ENCODE data around the gene GPR146.

DNA sequence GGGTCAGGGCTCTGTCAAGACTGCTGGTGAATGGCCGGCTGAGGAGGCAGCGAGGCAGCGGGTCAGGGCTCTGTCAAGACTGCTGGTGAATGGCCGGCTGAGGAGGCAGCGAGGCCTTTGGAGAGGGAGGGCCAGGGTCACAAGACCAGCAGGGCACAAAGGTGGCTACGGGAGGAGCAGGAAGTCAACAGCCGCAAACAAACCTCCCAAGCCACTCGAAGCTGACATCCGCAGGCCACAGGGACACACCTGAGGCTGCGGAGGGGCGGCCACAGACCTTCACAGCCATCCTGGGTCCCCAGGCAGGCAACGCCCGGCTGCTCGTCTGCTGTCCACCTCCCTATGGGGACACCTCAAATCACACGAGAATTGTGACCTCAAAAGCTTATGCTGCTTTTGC lies 34.6 kb downstream of the GPR146 start:
- TF ChIP-seq, protein P1, sequence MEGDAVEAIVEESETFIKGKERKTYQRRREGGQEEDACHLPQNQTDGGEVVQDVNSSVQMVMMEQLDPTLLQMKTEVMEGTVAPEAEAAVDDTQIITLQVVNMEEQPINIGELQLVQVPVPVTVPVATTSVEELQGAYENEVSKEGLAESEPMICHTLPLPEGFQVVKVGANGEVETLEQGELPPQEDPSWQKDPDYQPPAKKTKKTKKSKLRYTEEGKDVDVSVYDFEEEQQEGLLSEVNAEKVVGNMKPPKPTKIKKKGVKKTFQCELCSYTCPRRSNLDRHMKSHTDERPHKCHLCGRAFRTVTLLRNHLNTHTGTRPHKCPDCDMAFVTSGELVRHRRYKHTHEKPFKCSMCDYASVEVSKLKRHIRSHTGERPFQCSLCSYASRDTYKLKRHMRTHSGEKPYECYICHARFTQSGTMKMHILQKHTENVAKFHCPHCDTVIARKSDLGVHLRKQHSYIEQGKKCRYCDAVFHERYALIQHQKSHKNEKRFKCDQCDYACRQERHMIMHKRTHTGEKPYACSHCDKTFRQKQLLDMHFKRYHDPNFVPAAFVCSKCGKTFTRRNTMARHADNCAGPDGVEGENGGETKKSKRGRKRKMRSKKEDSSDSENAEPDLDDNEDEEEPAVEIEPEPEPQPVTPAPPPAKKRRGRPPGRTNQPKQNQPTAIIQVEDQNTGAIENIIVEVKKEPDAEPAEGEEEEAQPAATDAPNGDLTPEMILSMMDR (IDR thresholded peaks at IDR 0.05; ENCODE audit: low read length) = no peak
- TF ChIP-seq EZH2 (IDR thresholded peaks at IDR 0.05; ENCODE audit: borderline replicate concordance, low read length) = no peak
